PFSK-1 (cell line): ENCODE results near the gene AK2.

Source experiments
- POLR2AphosphoS5 ChIP-seq: IDR thresholded peaks from 2 replicates; pipeline ENCODE4 v1.6.1; 2012; ENCODE audit warnings: low read depth, mild to moderate bottlenecking, control low read depth, low read length, moderate library complexity
- REST ChIP-seq, 2 experiments: IDR thresholded peaks; 2 replicates each; pipeline versions ENCODE4 v1.6.1 to v1.8.0; 2011 to 2012; ENCODE audit warnings: low read depth in 2 of 2, low read length in 2 of 2, control low read depth in 1 of 2, inconsistent platforms in 1 of 2, mild to moderate bottlenecking in 1 of 2, moderate library complexity in 1 of 2; ENCODE audit not compliant: insufficient read depth in 1 of 2
- SIN3A ChIP-seq: IDR thresholded peaks from 2 replicates; pipeline ENCODE4 v1.6.1; 2012; ENCODE audit warnings: mild to moderate bottlenecking, low read length, moderate library complexity, borderline replicate concordance; ENCODE audit not compliant: insufficient read depth
- TAF1 ChIP-seq: IDR thresholded peaks from 2 replicates; pipeline ENCODE4 v1.6.1; 2012; ENCODE audit warnings: low read length, control low read depth, borderline replicate concordance; ENCODE audit not compliant: insufficient read depth

GRCh38 chr1:32965251-32965747 is 71.4 kb downstream of the AK2 start:
- TF ChIP-seq REST (IDR thresholded peaks at IDR 0.05; ENCODE audit: insufficient read depth in 1 of 2, low read depth in 2 of 2, low read length in 2 of 2) (no peak), SIN3A (no peak), POLR2AphosphoS5 (no peak), TAF1 (no peak)
